Measurements from ENCODE around the gene RRM2.

DNA sequence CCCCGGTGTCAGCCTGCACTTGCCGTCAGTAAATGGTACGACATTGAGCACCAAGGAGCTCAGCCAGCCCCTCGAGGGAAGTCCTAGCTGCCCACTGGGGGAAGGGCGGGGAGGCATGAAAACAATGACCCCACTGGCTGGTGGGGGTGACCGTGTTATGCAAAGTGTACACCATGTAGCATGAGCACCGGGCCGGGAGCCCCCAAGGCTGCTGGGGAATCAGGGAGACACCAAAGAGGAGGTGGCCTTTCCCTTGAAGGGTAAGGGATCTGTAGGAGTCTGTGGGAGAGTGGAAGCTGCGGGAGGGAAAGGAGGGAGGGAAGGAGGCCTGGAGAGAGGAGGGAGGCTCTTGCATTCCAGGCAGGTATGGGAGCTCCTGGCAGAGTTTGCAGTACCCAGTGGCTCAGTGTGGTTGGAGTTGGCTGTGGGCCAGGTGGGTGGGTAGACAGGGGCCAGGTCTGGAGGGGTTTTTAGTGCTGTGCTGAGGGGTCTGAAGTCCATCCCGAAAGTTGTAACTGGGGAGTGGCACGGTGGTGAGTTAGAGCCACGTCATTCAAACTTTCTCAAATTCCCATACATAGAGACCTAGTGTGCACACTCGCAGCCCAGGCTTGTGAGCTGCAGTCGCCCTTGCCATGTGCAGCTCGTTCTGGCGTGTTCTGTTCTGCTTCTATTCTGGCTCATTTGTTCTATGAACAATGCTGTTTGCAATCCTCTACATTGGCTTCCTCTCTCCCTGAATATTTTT lies 22.4 kb downstream of the RRM2 start:
- no peak for TF ChIP-seq POLR2A (IDR thresholded peaks at IDR 0.05; ENCODE audit: low read length)
- no peak for TF ChIP-seq EP300 (IDR thresholded peaks at IDR 0.05)
- TF ChIP-seq, protein P1, sequence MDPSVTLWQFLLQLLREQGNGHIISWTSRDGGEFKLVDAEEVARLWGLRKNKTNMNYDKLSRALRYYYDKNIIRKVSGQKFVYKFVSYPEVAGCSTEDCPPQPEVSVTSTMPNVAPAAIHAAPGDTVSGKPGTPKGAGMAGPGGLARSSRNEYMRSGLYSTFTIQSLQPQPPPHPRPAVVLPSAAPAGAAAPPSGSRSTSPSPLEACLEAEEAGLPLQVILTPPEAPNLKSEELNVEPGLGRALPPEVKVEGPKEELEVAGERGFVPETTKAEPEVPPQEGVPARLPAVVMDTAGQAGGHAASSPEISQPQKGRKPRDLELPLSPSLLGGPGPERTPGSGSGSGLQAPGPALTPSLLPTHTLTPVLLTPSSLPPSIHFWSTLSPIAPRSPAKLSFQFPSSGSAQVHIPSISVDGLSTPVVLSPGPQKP (IDR thresholded peaks at IDR 0.05; ENCODE audit: low read depth, low read length) = no peak
- TF ChIP-seq, protein P2, sequence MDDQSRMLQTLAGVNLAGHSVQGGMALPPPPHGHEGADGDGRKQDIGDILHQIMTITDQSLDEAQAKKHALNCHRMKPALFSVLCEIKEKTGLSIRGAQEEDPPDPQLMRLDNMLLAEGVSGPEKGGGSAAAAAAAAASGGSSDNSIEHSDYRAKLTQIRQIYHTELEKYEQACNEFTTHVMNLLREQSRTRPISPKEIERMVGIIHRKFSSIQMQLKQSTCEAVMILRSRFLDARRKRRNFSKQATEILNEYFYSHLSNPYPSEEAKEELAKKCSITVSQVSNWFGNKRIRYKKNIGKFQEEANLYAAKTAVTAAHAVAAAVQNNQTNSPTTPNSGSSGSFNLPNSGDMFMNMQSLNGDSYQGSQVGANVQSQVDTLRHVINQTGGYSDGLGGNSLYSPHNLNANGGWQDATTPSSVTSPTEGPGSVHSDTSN (IDR thresholded peaks at IDR 0.05) = no peak
- TF ChIP-seq EHF (CRISPR knock-in tag; IDR thresholded peaks at IDR 0.05) = no peak
- TF ChIP-seq, protein P3, sequence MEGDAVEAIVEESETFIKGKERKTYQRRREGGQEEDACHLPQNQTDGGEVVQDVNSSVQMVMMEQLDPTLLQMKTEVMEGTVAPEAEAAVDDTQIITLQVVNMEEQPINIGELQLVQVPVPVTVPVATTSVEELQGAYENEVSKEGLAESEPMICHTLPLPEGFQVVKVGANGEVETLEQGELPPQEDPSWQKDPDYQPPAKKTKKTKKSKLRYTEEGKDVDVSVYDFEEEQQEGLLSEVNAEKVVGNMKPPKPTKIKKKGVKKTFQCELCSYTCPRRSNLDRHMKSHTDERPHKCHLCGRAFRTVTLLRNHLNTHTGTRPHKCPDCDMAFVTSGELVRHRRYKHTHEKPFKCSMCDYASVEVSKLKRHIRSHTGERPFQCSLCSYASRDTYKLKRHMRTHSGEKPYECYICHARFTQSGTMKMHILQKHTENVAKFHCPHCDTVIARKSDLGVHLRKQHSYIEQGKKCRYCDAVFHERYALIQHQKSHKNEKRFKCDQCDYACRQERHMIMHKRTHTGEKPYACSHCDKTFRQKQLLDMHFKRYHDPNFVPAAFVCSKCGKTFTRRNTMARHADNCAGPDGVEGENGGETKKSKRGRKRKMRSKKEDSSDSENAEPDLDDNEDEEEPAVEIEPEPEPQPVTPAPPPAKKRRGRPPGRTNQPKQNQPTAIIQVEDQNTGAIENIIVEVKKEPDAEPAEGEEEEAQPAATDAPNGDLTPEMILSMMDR (IDR thresholded peaks at IDR 0.05) = no peak
- TF ChIP-seq KDM1A (IDR thresholded peaks at IDR 0.05; ENCODE audit: low read depth) = no peak
- no peak for TF ChIP-seq SMC3 (IDR thresholded peaks at IDR 0.05)
- TF ChIP-seq HDAC2 (IDR thresholded peaks at IDR 0.05) = no peak
- TF ChIP-seq BHLHE40 (IDR thresholded peaks at IDR 0.05; ENCODE audit: low read depth, low read length) = no peak
- no peak for TF ChIP-seq JUNB (IDR thresholded peaks at IDR 0.05)
- no peak for TF ChIP-seq CBX8 (IDR thresholded peaks at IDR 0.05)
- no peak for TF ChIP-seq NPAS2 (CRISPR knock-in tag; IDR thresholded peaks at IDR 0.05; ENCODE audit: borderline replicate concordance)

Data from A549 (cell line).